Left colon (tissue), 2 donors: ENCODE results near the gene OR1J2. TPM values are rescaled to one million over a fixed set of nuclear protein-coding genes. Genes with fewer than 3 reads are reported as not detected.
"Not testable (repeated sequence)": the region's sequence is repeated elsewhere in the genome, so short reads cannot be mapped to it uniquely, and the experiment has no call there.

Source experiments
- ATAC-seq: fragments of 200-7000 bp; cut with Tn5 transposase; one replicate; pipeline ENCODE4 v1.9.1; 2020; ENCODE audit warnings: mild to moderate bottlenecking, moderate library complexity
- DNase-seq, 2 donors: peaks; one replicate each; pipeline ENCODE4 v3.0.0-alpha.2; 2020
- intact Hi-C, 2 donors: fragments of 100-400 bp; cut with DNase I in 1 of 2; cut with micrococcal nuclease in 1 of 2; formaldehyde crosslinking; loops; one replicate each; pipeline versions ENCODE4 v1.11.2 to v1.14.0; 2022; cut with DNase I, micrococcal nuclease
- total RNA-seq, 2 donors: library from RNA; stranded (reverse); fragmentation: NEBNext Ultra II Directional; extraction: Animal tissue kit (Norgen Biotek cat#: 25700); gene quantifications; one replicate each; pipeline ENCODE4 v1.2.1, GENCODE V29; 2021
- donor health status: DM: no; HTN: no; CAD: no.
- donor health status: DM: yes; HTN: yes; CAD: no.

The OR1J2 gene
- total RNA-seq, 2 donors from 2014 or later, result not detected

GRCh38 chr9:122536134-122536533, 25.5 kb downstream of the OR1J2 start:
- DNase-seq, result no peak
- intact Hi-C loops, result no loop called here
- ATAC-seq, result no peak

GRCh38 chr9:122537066-122537465, 26.5 kb downstream of the OR1J2 start:
- intact Hi-C loops, DNase-seq, ATAC-seq: not testable (repeated sequence)

DNA sequence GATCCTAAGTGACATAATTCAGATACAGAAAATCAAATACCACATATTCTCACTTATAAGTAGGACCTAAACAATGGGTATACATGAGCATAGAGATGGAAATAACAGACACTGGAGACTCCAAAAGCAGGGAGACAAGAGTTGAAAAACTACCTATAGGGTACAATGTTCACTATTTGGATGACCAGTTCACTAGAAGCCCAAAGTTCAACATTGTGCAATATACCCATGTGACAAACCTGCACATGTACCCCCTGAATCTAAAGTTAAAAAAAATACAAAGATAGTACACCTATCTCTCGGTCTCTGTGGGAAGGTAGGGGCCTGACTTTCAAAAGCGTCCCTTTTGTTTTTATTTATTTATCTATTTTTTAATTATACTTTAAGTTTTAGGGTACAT, 28.2 kb downstream of the OR1J2 start:
- intact Hi-C loops, result no loop called here
- no peak for ATAC-seq
- no peak for DNase-seq

DNA sequence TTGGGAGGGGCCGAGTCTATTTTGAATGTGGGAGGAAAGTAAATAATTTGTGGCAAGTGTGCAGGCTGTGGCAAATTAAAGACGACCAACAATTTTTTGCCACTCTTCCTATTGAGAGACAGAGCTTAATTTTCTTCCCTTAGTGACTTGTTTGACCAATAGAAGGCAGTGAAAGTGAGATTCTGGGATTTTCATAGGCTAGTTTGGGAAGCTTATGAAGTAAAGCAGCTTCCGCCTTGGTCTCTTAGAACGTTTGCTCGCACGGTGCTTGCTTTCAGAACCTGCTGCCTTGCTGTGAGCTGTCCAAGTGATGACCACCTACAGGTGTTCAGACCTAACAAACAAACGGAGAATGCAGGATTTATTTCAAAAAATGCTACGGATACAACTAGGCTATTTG, 35.6 kb downstream of the OR1J2 start:
- DNase-seq (no peak), ATAC-seq (no peak)
- intact Hi-C loops, result no loop called here

GRCh38 chr9:122551371-122551770, 40.8 kb downstream of the OR1J2 start:
- ATAC-seq (no peak), DNase-seq (no peak)
- intact Hi-C loops, result no loop called here

DNA sequence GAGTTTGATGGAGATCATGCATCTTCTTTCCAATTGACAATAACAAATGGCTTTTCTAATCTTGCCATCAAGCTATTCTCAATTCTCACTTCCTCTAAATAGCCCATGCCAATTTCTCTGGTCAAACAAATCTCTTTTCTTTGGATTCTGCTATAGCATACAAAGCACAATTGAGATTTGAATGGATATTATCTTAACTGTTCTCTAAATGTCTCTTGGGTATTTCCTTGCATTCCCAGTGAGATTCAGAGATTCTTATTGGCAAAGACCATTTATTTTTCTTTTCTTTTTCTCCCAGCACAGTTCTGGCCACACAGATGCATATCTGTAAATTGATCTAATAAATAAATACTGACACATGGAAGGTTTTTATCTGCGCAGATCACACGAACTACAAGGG, 42.2 kb downstream of the OR1J2 start, which contains the start of gene OR1N2:
TSS of gene OR1N2 (plus strand) at position 301 of the 400 bp plus-strand sequence. CDS start 100 bp downstream, outside the sequence.
- intact Hi-C loops, result no loop called here
- ATAC-seq (no peak), DNase-seq (no peak)

Other genes starting within 250 kb of the OR1J2 start
- 10 to 100 TPM; 15.7 to 18.1 TPM for gene RBM18, start 246.0 kb upstream of the OR1J2 start, total RNA-seq
- gene MRRF, start 245.9 kb upstream of the OR1J2 start, total RNA-seq, result 10 to 100 TPM; 48.0 to 62.7 TPM
- 10 to 100 TPM in 1 of 2 donors, 1 to 10 TPM in 1; 7.8 to 25.4 TPM for gene PTGS1, start 139.8 kb upstream of the OR1J2 start, total RNA-seq
- not detected for gene OR1J1, start 32.9 kb upstream of the OR1J2 start, total RNA-seq
- gene OR1J4, start 8.3 kb downstream of the OR1J2 start, total RNA-seq, result not detected
- not detected for gene OR1N1, start 16.5 kb downstream of the OR1J2 start, total RNA-seq
- not detected for gene OR1N2, start 42.3 kb downstream of the OR1J2 start, total RNA-seq
- not detected for gene OR1L8, start 72.6 kb downstream of the OR1J2 start, total RNA-seq
- gene OR1Q1, start 103.9 kb downstream of the OR1J2 start, total RNA-seq, result not detected
- under 1 TPM in 1 of 2 donors, not detected in 1; 0.31 TPM for gene OR1B1, start 146.8 kb downstream of the OR1J2 start, total RNA-seq
- gene OR1L1, start 150.9 kb downstream of the OR1J2 start, total RNA-seq, result not detected
- gene OR1L3, start 164.3 kb downstream of the OR1J2 start, total RNA-seq, result not detected
- not detected for gene OR1L4, start 213.2 kb downstream of the OR1J2 start, total RNA-seq
- not detected for gene OR1L6, start 231.5 kb downstream of the OR1J2 start, total RNA-seq